HG03135 (cell line): ENCODE results near the gene SLC7A7.
"Not testable (repeated sequence)": the region's sequence is repeated elsewhere in the genome, so short reads cannot be mapped to it uniquely, and the experiment has no call there.

Experiments
- ATAC-seq: cut with Tn5 transposase; IDR thresholded peaks from one replicate; pipeline ENCODE4 v1.9.1; 2021; ENCODE audit warnings: mild to moderate bottlenecking, moderate library complexity; ENCODE audit not compliant: unreplicated experiment

The SLC7A7 gene

GRCh38 chr14:22822016-22822570, 6.9 kb upstream of the SLC7A7 start:
- no peak for ATAC-seq

GRCh38 chr14:22821193-22822015, 6.2 kb upstream of the SLC7A7 start:
- no peak for ATAC-seq

GRCh38 chr14:22820731-22821130, 5.5 kb upstream of the SLC7A7 start:
- no peak for ATAC-seq

GRCh38 chr14:22819151-22819988, 4.1 kb upstream of the SLC7A7 start:
- peak; percentile 46 for ATAC-seq

- no peak for ATAC-seq
Measured at GRCh38 chr14:22814373-22814772, 862 bp downstream of the SLC7A7 start.

GRCh38 chr14:22813145-22813544, 2.1 kb downstream of the SLC7A7 start:
- no peak for ATAC-seq

- no peak for ATAC-seq
Measured at GRCh38 chr14:22812744-22813143, 2.5 kb downstream of the SLC7A7 start.

GRCh38 chr14:22811722-22812121, 3.5 kb downstream of the SLC7A7 start:
- no peak for ATAC-seq

GRCh38 chr14:22808388-22809209, 6.6 kb downstream of the SLC7A7 start:
- no peak for ATAC-seq

- no peak for ATAC-seq
Measured at GRCh38 chr14:22807432-22808087, 7.7 kb downstream of the SLC7A7 start.

- ATAC-seq = not testable (repeated sequence)
Measured at GRCh38 chr14:22805235-22805634, 10.0 kb downstream of the SLC7A7 start.

GRCh38 chr14:22803687-22803974, 11.6 kb downstream of the SLC7A7 start:
- ATAC-seq = no peak

GRCh38 chr14:22802860-22803686, 12.2 kb downstream of the SLC7A7 start:
- ATAC-seq = no peak

GRCh38 chr14:22801716-22802115, 13.5 kb downstream of the SLC7A7 start:
- ATAC-seq = no peak

GRCh38 chr14:22800346-22800745, 14.9 kb downstream of the SLC7A7 start:
- no peak for ATAC-seq

GRCh38 chr14:22798528-22798927, 16.7 kb downstream of the SLC7A7 start:
- no peak for ATAC-seq

GRCh38 chr14:22797017-22797917, 18.0 kb downstream of the SLC7A7 start:
- no peak for ATAC-seq

- ATAC-seq = no peak
Measured at GRCh38 chr14:22796087-22796707, 19.0 kb downstream of the SLC7A7 start.
